HG03520 (cell line): ENCODE data around the gene TBC1D21.

Source experiments
- ATAC-seq: cut with Tn5 transposase; IDR thresholded peaks from one replicate; pipeline ENCODE4 v1.9.1; 2021; ENCODE audit warnings: mild to moderate bottlenecking, moderate library complexity; ENCODE audit not compliant: unreplicated experiment

Gene TBC1D21

DNA sequence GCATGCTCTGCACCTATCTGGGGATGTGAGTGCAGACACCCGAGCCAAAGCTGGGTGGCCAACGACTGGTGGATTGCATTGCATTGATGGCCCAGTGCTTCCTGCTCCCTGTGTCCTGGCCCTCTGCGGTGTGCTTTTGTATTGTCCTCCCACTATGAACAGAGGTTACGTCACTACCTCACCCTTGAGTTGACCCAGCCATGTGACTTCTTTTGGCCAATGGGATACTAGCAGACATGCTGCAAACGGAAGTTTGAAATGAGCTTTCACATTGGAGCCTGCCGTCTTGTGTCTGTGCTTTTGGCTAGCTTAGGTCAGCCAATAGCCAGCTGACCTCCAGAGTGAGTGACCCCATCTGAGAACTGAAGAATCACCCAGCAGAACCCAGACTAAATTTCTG is 15.3 kb upstream of the TBC1D21 start:
- ATAC-seq, result no peak

DNA sequence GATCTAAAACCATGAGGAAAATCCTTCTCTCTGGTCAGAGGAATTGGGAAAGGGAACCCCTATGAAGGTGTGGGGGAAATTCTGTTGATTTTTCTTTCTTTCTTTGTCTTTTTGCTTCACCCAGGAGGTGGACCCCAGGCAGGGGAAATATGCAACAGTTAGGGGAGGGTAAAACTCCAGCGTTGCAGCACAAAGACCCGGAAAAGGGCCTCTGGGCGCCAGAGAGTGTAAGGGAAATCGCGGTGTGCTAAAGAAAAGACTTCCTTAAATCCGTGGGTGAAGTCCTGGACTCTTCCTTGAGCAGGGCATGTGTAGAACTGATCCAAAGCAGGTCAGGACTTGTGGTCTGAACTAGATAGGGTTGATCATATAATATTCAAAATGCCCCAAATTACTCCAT is 11.1 kb upstream of the TBC1D21 start:
- no peak for ATAC-seq

DNA sequence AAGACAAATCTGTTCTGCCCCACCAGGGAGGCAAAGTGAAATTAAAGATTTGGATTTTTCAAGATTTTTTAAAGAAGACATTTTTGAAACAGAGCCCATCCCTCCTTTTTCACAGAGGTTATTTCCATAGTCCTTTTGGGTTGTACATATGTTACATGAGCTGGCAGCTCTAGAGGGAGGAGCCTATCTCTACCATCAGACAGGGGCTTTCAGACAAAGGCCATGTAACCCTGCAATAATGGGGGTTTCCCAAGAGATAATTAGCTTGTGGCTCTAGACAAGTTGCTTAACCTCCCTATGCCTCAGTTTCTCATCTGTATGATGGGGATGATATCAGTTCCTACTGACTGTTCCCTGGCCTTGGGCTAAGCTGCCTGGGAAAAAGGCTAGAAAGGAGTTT is 8.0 kb upstream of the TBC1D21 start:
- no peak for ATAC-seq

DNA sequence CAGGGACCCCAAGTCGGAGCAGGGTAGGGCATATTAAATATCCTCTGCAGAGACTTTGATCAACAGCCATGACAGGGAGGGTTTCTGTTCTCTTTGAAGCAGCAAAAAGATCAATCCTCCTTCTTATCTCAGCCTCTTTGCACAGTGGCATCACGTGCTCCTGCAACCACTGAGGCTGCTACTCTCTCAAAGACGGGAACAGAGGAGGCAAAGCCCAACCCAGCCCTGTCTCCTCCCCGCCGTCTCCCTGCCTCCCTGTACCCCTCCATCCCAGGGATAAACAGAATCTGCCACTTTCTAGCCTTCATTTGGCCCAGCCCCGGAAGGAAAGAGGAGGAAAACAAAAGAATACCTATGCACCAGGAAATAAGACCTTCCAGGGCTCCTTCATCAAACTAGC is 7.5 kb upstream of the TBC1D21 start:
- ATAC-seq, result no peak

DNA sequence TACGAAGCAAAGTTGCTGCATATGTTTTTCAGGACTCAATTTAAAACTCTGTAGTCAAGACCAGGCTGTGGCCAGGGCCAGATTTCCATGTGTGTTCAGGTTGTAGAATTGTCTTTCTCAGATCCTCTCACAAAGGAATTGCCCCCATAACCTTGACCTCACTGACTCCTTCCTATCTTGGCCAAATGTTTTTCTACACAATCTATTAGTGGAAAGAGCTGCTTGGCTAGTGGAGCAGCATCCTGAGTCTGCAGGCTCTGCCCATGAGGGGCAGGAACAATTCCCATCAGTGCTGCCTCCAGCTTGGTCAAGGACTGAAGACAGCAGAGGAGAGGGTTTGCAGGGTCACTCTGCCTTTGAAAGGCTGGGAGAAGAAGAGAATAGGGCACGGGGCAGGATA is 6.9 kb upstream of the TBC1D21 start:
- ATAC-seq, result no peak

DNA sequence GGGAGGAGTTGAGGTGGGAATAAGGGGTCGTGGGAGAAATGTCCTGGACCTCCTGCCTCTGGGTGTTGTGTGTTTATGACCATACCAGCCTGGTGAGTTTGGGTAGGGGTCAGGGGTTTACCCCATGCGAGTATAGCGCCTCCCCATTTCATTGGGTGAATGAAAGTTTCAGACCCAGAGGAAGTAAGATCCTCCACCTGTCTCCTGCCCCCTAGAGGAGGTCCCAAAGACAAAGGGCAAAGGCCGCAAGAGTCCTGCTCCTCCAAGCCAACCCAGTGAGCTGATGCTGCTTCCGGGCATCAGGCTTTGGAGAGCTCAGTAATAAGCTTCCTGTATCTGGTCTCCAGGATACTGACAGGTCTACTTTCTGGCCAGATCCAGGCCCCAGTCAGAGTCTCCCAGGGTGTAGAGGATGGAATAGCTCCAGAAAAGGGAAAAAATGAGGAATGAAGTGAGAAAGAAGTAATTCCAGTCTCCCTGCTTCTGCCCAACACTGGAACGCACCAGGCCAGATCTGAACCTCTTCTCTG is 6.4 kb upstream of the TBC1D21 start:
- no peak for ATAC-seq

DNA sequence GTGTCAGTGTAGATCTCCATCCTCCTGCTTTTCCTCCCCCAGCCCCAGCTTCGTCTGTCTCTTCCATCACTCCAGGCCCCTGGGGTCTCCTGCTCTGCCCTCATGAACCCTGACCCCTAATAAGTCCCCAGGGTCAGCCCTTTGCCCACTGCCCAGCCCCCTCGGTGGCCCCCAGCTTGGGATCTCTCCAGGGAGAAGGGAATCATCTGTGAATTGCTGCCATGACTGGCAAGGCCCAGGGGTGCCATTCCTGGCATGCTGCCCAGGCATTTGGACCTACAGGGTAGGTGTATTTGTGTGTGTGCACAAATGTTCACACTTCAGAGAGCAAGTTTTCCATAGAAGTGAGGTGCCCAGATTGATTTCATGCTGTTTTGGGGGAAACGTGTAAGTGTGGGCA is 5.9 kb upstream of the TBC1D21 start:
- no peak for ATAC-seq

DNA sequence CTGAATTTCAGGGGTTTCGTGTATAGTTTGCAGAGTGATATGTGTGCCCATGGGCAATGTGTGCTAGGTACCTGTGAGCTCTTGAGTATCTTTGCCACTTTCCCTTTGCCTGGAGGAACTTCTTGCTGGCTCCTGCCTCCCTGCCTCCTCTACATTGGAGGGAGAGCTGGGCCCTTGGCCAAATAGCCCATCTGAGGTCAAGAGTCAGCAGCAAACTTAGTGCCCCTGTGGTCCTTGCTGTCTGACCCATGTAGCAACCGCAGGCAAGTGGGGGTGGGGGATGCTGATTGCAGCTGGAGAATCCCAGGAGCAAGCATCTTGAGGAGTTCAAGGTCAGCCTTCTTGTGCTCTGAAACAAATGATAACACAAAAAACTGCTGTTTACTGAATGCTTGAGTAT is 5.4 kb upstream of the TBC1D21 start:
- no peak for ATAC-seq

DNA sequence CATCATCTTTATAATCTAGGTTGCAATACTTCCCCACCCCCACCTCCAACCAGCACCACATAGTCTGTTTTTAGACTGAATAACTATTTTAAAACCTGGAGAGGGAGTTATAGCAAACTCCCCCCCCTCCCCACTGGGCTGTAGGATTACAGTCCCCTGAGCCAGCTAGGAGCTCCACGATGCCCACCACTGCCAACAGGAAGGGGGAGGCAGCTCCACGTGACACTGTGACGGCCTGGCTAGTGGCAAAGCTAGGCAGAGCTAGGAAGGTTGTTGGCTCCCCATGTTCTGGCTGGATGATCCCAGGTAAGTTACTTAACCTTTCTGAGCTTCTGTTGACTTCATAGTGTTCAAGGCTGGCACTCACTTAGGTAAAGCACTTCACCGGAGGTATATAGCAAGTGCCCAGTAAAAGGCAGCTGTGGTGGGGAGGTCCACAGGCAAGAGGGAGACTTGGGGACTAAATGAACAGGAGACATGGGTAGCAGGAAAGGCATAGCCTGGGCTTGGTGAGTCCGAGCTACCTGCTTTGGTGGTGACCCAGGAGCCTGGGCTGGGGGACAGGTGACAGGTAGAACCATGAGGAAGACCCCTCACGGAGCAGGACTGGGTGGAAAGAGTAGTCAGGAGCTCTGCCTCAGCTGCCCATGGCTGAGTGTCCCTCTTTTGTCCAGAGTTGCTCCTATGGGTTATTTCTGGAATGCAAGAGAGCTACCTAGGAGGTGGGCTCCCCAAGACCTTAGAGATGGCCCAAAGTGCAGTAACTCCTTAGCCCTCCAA is 4.0 kb upstream of the TBC1D21 start:
- no peak for ATAC-seq

DNA sequence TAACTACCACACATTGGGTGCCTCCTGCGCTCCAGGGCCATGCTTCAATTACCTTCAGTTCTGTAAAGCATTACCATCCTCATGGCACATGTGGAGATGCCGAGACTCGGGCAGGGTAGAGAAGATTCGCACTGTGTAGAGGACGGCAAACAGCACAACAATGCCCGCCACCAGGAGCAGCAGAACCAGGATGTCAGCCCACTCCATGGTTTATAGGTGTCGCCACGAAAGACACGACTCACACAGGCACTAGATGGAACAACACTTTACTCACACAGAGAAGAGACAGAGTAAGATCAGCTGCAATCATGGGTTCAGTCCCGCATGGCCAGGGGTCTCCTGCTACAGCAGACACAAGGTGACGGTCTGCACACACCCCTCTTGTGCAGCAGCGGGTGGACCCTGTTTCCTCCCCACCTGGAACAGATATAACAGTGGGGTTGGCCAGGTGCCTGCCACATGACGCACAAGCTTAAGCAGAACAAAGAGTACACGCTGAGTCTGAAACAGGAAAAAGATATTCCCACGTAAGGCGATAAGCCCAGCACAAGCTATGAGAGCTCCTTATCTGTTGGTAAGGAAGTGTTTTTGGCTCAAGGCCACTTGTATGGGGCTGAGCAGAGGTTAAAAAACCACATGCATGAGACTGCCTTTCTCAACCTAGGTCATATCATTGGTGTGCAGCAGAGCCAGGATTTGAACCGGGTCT is 2.5 kb upstream of the TBC1D21 start:
- ATAC-seq, result no peak

DNA sequence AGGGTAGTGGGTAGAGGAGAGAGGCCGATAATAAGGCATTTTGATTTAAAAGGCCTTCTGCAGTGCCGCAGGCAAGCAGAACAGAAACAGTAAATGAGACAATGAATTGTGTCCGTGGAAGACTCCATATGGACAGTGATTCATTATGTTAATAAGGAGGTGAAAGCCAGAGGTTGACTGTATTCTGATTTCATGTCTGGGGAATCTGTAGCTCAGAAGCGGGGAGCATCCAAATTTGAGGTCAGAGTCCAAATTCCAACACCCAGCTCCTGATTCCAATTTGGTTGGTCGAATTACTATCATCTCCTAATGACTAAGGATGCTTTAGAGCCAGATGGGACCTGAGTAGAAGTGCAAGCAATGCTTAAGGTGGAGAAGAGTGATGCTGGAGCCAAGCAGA is 1.0 kb upstream of the TBC1D21 start:
- ATAC-seq, result no peak

DNA sequence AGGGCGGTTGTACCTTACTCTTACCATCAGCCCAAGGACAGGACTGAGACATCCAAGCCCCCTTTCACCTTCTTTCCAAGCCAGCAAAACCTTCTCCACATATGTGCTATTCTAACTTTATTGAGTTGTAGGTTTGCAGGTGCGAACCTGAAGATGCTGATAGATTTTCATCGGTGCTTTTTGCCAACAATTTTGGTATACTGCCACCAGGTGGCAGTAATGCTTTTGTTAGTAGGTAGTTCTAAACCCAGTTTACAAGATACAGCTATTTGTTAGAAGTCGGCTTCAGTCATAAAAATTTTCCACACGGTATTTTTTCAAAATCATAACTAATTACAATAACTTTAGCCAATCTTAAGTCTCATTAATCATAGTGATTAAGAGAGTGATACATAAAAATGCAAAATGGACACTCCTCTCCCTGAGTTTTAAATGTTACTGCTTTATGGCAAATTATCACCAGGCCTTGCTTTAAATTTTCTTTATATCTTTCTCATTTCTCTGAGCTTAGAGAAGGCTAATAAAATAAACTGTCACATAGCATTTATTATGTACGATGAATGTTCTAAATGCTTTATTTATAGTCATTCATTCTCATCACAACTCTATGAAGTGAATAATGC is 636 bp downstream of the TBC1D21 start:
- ATAC-seq, result no peak

DNA sequence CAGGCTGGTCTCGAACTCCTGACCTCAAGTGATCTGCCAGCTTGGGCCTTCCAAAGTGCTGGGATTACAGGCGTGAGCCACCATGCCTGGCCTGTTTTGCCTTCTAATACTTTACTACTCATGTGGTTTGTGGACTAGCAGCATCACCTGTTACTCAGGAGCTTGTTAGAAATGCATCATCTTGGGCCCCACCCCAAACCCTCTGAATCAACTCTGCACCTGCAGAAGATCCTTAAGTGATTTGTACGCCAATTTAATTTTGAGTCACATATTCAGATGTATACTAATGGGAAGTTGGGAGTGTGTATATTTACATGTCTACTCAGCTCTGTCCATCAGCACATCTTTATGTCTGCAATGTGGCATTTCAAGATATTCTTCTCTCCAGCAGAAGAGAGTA is 6.1 kb downstream of the TBC1D21 start:
- no peak for ATAC-seq

DNA sequence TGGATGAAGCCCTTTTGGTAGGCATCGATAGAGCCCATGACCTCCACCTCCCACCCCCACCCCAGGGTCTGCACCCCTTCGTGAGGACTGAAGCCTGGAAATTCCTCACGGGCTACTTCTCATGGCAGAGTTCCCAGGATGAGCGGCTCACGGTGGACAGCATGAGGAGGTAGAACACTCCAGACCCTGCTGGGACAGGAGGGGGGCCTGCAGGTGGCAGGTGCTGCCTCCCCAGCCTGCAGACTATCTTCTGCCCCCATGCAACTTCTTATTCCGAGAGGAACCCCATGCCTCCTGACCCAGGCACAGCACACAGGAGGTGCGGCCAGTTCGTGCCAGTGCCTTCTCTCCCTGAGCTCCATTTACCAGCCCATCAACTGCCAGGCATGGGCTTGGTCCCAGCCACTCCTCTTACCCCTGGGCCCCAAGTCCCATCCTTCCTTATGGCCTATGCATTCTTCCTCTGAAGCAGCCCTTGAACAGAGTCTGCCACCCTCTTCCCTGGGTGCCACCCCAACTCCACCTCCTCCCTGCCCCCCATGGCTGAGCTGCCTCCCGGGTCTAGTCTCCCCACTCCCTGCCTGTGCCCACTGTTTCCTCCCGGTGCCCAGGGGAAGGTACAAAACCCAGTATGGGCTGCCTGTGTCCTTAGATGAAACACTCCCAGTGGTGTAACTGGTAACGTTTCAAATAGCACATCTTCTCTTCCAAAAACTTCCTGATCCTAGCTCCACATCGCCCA is 8.4 kb downstream of the TBC1D21 start:
- ATAC-seq, result no peak

DNA sequence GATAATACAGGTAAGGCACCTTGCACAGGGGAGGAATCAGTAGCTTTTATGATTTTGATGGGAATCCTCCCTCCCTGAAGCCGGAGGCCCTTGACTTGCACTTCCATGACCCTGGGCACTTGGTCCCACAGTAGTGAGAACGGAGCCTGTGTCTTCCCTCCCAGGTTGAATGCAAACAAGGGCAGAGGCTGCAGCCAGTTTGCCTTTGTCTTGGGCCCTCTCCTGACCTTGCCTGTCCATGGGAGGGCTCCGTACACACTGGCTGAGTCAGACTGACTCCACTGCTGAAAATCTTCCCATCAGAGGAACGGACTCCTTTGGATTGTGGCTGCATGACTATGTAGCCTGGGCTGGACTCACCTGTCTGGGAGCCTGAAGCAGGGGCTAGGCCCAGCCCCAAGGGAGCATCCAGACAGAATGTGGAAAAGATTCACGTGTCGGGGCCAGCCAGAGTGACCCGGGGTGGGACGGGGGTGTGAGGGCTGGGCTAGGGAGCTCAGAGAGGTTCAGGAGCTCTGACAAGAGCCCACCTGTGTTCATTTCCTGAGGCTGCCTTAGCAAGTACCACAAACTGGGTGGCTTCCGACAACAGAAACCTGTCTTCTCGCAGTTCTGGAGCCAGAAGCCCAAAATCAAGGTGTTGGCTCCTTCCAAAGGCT is 9.5 kb downstream of the TBC1D21 start:
- no peak for ATAC-seq

DNA sequence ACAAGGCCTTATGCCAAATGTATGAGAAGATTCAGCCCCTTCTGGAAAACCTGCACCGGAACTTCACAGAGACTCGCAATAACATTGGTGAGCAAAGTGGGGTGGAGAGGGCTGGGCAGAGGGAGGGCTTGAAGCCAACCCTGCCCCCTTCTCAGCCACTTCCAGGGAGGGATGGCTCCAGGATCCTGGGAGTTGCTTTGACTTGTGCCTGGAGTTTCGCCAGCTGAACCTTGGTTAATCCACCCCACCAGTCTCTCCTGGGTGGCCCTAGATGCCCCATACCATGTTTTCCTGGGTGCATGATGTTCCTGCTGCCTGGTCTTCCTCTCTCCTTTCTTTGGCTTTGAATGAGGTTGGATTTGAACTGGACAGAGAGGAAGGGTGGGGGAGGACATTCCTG is 10.8 kb downstream of the TBC1D21 start:
- no peak for ATAC-seq

DNA sequence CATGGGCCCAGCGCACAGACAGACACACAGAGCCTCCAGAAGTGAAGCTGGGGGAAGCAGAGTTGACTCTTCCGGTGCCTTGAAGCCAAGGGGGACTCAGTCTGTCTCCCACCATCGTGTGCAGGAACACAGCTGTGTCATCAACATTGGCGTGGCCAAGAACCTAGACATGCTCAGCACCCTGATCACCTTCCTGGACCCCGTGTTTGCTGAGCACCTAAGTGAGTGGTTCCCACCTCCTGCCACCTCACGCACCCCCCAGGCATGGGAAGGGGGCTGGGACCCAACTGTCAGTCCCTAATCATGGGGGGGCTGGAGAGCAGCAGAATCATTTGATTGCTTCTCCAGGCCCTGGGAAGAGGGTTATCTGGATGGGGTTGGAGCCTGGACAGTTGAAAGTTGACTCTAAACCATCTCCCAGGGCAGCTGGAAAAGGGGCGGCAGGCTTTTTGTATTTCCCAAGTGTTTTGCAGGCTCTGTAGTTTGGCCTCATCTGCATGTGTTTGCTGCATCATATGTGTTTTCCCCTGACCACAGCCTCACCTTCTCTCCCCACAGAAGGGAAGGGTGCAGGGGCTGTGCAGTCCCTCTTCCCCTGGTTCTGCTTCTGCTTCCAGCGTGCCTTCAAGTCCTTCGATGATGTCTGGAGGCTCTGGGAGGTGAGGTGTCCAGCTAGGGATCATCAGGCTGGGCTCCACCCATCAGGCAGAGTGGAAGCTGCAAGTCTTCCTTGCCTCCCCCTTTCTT is 12.8 kb downstream of the TBC1D21 start:
- ATAC-seq, result no peak

DNA sequence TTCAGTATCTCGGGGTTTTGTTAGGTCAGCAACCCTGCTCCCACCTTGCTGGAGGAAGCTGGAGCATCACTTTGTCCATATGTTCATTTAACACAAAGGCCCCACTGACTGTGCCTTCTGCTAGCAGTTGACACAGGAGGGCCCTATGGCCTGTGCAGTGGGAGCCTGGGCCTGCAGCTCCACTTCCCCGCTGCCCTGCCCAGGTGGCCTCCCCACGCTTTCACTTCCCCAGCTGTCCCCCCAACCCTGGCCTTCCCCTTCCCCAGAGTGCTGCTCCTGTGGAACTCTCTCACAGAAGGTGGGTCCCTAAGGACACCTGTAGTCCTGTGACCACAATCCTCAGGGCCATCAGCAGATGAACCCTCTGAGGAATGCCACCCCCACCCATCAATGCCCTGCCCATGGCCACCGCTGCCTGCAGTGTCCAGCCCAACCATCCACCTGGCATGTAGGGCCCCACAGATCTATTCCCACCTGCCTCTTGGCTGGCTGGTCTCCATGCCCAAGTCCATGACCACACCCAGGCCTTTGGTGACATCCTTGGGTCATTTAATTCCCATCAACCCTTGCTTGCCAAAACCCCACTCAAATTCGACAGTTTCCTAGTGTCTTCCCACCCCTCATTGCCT is 13.5 kb downstream of the TBC1D21 start:
- no peak for ATAC-seq

DNA sequence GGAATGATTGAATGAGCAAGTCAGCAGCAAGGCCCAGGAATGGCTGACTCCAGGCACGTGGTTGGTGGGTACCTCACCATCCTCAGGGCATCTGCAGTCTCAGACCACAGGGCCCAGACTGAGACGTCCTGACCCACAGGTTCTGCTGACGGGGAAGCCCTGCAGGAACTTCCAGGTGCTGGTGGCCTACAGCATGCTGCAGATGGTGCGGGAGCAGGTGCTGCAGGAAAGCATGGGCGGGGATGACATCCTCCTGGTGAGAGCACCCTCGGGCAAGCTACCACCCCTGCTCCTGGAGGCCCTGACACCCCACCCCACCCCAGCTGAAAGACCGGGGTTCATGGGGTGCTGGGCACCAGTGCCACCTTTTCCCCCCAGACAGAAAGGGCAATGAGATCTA is 14.1 kb downstream of the TBC1D21 start:
- ATAC-seq, result no peak
